Medulla oblongata (tissue), 1 donor: ENCODE data around the gene SMAD6.

Source experiments
- DNase-seq: peaks from one replicate; pipeline ENCODE4 v3.0.0-alpha.2; 2015; ENCODE audit errors: extremely low spot score

SMAD6 gene

DNA sequence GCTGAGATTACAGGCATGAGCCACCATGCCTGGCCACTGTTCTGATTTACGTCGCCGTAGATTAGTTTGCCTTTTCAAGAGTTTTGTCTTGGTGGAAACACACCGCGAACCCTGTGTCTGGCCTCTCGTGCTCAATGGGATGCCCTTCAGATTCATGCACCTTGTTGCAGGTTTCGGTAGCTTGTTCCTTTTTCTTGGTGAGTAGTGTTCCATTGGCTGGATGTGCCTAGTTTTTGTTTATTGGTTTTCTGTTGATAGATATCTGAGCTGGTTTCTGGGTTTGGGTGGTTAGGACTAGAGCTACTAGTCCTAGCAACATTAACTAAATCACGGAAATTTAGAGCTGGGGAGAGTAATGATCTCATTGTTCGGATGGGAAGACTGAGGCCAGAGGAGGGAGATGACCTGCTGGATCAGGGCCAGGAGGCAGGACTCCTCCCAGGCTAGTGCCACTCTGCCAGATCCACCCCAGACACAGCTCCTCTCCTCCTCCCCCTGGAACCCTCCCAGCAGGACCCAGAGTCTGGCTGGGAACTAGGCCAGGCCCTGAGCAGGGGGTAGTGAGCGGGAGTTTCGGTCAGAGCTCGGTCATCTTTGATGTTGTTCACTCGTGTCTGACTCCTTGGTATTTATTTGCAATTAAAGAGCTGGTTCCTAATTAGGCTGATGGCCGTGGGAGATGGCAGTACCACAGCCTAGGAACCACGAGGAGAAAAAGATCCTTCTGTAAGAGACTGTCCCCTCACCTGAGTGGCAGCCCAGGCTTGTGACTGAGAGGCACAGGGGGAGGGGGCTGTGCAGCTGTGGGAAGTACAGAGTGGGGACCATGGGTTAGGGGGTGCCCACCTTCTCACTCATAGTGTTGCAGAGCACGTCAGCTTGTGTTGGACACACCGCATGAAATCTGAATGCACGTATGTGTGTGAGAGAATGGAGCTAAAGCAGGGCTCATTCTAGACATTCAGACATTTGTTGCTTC lies 73.4 kb downstream of the SMAD6 start:
- DNase-seq, result no peak

DNA sequence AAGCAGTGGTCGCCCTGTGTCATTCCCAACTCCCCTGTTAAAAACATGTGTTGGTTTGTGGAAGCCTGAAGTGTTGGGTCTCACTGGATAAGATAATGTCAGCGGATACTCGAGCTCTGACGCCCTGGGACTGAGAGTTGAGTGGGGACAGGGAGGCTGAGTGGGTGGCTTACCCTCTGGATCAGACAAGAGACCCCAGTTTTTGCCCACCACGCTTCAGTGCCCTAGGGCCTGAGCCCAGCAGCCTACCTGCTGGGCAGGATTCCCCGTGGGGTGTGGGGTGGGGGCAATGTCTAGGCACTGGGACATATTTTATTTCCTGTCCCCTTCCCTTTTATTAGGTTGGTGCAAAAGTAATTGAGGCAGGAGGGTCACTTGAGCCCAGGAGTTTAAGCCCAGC lies 75.0 kb downstream of the SMAD6 start:
- DNase-seq, result no peak

DNA sequence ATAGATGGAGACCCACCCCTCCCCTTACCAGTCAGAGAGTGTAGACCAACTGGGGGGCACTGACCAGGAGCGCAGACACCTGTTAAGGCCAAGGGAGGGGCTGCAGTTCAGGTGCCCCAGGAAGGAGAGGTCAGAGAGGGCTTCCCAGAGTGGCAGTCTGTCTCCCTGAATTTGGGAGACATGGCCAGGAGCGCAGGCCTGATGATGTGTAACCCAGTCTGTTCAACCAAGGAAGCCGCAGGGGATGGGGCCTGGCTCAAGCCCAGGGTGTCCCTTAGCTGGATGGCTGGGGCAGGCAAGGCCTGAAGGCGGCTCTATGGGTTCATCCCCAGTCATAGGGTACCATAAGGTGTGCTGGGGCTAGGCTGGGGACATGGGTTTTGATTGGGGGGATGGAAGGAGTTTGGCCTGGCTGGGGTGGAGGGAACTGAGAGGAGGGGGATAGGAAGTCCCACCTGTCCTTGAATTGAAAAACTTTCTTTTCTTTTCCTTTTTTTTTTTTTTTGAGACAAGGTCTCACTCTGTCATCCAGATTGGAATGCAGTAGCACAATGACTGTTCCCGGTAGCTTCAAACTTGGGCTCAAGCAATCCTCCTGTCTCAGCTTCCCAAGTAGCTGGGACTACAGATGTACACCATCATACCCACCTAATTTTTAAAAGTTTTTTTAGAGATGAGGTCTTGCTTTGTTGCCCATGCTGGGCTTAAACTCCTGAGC lies 75.7 kb downstream of the SMAD6 start:
- DNase-seq, result no peak

DNA sequence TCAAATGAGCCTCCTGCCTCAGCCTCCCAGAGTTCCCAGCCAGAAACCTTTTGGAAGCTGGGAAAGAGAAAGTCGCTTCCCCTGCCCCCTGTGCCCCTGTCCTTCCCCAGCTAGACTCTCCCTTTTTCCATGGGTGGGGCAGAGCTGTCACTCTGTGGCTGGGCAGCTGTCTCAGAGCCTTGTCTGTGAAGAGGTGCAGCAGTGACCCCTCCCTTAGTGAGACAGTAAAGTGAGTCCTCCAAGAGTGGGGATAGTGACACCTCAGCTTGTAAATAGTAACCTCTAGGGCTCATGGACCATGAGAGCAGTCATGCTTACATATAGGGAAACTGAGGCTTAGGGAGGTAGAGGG lies 76.3 kb downstream of the SMAD6 start:
- no peak for DNase-seq

DNA sequence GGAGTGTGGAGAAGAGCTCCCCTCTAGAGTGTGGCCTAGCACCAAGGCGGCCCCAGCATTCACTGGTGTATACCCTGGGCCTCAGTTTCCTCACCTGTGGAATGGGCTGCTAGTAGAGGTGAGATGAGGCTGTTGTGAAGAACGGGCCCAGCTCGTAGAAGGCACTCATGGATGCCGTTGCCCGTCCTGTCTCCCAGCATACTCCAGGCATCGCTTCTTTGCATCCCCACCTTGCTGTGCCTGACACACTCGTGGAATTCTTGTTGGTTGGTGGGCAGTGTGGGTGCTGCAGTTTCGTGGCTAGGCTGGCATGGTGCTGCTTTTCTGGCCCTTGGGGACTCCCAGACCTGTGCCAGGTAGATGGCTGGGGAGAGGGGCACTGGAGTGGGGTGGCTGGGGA lies 76.7 kb downstream of the SMAD6 start:
- DNase-seq, result no peak

DNA sequence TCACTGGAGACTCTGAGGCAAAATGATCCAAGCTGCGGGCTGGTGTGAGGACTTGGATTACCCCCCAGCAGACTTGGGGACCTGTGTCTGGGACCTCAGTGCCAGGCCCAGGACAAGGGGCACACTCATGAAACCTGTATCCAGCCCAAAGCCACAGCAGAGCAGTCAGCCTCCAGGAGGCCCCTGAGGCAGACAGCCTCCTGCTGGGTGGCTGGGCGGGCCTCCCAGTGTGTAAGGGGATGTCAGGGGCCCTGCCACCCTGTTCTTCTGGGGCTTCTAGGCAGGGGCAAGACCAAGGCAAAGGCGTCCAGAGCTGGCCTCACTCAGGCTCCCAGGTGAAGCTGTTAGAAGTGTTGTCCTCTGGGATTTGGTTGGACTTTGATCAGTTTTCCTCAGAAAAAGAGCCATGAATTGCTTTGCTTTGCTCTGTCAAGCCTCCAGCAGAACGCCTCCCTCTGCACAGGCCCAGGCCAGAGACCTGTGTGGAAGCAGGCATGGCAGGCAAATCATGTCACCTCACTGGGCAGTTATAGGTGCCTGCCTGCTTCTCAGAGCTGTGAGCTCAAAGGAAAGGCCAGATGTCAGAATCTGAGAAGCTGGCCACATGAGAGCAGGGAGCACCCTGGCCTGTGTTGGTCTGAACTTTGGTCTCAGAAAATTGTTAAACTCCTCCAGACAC lies 77.4 kb downstream of the SMAD6 start:
- DNase-seq, result no peak

DNA sequence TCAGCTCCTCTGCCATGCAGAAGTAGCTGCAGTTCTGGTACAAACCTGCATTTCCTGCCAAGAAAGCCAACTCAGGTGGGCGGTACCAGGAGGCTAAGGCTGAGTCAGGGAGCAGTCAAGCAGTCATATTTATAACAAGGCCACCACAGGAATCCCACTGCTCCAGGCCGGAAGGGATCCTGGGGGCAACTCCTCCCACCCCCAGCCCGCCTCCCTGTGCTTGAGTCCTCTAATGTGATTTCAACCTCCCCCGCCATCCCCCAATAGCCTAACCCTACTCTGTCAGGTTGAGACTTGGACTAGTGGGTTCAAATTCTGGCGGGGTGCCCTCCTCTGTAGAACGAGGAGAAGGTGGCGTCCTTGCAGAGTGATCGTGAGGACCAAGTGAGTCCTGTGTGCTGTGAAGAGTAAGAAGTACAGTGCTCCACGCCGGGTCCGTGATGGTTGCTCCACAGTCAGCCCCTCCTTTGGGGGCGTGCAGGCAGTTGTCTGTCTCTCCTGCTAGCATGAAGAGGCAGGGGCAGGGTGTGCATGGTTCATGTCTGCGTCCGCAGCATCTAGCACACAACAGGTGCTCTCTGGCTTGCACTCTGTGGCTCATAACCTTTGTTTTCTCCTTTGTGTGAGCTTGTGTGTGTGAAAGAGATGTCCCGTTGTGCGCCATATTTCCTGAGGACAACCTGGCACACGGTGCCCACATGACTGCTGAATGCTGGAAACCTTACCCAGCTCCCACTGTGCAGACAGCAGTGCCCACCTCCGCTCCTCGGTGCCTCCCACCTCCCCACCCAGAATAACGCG lies 78.3 kb downstream of the SMAD6 start:
- no peak for DNase-seq

DNA sequence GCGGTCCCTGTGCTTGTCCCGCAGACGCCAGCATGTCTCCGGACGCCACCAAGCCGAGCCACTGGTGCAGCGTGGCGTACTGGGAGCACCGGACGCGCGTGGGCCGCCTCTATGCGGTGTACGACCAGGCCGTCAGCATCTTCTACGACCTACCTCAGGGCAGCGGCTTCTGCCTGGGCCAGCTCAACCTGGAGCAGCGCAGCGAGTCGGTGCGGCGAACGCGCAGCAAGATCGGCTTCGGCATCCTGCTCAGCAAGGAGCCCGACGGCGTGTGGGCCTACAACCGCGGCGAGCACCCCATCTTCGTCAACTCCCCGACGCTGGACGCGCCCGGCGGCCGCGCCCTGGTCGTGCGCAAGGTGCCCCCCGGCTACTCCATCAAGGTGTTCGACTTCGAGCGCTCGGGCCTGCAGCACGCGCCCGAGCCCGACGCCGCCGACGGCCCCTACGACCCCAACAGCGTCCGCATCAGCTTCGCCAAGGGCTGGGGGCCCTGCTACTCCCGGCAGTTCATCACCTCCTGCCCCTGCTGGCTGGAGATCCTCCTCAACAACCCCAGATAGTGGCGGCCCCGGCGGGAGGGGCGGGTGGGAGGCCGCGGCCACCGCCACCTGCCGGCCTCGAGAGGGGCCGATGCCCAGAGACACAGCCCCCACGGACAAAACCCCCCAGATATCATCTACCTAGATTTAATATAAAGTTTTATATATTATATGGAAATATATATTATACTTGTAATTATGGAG lies 79.1 kb downstream of the SMAD6 start:
- DNase-seq, result no peak

DNA sequence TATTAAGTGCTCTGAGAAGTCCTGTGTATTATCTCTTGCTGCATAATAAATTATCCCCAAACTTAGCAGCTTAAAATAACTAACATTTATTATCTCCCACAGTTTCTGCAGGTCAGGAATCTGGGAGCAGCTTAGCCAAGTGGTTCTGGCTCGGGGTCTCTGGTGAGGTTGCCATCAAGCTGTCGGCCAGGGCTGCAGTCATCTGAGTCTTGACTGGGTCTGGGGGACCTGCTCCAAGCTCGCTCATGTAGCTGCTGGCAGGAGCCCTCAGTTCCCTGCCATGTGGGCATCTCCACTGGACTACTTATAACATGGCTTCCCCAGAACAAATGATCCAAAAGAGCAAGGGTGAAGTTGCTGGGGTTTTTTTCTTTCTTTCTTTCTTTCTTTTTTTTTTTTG lies 80.7 kb downstream of the SMAD6 start:
- DNase-seq, result no peak

DNA sequence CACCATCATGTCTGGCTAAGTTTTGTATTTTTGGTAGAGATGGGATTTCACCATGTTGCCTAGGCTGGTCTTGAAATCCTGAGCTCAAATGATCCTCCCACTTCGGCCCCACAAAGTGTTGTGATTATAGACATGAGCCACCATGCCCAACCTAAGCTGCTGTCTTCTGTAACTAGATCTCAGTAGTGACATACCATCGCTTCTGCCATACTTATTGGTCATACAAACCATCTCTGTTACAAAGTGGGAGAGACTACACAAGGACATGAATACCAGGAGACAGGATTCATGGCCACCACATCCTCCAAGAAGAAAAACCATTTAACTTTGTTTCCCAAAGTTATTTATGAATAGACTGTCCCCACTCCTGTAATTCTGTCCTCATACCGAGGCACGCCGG lies 81.3 kb downstream of the SMAD6 start:
- DNase-seq, result no peak

DNA sequence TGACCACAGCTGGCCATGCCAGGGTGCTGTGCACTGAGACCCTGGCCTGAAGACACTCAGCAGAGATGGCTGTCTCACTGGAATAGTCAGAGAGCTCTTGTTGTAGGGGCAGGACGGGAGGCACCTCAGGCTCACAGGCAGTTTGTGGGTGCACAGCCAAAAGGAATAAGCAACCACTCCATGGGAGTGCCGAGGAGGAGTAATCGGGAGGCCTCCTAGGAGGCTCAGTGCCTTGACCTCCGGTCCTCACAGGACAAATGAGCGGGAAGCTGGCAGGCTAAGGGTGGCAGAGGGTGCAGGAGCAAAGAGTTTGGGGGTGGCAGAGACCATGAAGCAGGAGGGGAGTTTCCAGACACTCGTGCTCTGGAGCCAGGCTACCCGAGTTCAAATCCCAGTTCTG lies 81.7 kb downstream of the SMAD6 start:
- DNase-seq, result no peak

DNA sequence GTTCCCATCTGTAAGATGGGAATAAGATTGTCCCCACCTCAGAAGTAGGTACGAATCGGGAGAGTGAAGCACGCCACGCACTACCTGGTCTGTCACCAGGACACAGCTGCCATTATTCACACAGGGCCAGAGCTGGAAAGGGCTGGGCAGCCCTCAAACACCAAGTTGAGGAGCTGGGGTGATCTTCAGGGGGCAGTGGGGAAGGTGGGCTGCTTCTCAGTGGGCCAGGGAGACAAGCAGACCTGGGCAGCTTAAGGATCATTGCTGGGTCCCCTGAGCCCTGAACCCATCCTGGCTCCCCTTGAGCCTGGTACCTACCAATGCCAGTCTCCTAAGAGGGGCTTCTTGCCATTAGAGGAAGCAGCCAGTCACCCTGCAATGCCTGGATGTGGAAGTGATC lies 82.1 kb downstream of the SMAD6 start:
- DNase-seq, result no peak

DNA sequence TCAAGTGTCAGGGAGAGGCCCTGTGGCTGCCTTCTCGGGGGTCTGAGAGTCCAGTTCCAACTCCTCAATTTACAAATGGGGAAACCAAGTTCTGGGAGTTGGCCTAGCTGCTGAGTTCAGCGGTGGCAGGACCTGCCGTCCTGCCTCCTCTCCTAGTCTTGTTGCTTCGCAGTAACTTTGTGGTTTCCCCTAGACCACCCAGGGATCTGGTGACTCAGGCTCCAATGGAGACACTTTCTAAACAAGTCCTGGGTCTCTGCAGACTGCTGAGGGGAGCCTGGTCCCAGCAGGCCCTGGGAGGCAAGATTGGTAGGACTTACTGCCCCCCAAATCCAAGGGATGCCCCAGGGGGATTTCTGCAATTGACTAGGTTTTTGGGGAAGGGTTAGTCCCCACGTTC lies 83.6 kb downstream of the SMAD6 start:
- DNase-seq, result no peak

DNA sequence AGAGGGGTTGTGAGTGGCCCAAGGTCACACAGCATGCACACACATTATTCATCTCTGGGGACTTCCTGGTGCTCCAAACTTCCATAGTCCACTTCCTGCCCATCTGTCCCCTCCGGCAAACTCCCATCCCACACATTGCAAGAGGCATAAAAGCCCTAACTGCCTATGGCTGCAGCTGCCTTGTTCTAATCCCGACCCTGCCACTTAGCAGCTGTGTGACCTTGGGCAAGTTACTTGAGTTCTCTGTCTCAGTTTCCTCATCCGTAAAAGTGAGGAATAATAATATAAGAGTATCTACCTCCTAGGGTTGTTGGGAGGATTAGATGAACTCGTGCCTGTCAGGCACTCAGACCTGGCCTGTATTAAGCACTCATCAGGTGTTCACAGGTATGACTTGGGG lies 84.2 kb downstream of the SMAD6 start:
- no peak for DNase-seq

DNA sequence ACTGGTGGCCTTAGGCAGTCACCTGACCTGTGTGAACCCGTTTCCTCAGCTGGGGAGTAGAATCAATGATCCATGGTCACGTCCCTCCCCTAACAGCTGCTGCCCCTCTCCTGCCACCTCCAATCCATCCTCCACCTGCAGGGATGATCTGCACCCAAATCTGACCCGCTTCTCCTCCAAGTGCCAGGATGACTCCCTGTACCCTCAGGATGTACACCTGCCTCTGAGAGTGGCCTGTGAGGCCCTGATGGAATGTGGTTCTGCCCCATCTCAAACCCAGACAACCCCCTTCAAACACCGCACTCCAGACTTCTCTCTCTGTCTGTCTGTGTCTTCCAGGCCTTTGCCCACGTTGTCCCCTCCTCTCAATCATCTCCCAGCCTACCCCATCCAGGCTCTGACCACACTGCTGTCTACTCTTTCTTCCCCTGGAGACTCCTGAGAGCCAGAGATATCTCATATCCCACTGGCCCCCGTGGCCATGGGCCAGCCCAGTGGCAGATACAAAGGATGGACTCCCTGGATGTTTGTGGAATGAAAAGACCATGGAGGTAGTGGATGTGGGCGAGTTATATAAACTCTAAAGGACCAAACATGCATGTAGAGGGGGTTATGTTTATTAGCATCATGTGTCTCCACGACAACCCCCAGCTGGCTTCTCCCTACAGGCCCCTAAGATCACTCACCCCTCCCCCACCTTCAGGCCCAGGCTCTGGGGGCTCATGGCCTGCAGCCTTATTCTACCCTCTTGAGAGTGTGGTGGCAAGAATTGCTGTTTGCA lies 84.9 kb downstream of the SMAD6 start:
- DNase-seq, result no peak

DNA sequence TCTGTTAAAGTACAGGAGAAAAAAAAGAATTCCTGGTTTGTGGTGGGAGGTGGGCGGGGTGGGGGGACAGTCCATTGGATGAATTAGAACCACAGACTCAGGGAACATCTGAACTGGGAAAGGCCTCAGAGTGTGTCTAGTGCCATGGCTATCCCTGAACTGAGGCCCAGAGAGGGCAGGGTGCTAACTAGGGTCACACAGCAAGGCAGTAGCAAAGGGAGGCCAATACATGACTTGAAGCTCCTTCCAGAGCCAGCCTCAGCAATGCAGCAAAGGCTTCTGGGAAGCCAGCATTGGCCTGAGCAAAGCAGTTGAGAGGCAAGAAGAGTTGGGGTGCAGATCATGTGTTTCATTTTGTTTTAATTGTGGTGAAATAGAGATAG lies 85.4 kb downstream of the SMAD6 start:
- no peak for DNase-seq

DNA sequence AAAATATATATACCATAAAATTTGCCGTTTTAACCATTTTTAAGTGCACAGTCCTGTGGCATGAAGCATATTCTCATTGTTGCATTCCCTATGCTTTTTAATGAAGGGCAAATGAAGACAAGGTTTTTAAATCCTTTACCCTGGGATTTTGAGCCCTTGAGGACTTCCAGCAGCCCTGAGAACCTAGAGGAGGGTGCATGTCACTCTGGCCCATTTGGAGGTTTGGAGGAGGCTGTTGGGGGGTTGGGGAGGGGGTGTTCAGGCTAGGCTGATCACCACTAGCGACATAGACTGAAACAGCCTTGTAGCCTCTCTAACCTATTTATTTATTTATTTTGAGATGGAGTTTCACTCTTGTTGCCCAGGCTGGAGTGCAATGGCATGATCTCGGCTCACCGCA lies 86.0 kb downstream of the SMAD6 start:
- no peak for DNase-seq

DNA sequence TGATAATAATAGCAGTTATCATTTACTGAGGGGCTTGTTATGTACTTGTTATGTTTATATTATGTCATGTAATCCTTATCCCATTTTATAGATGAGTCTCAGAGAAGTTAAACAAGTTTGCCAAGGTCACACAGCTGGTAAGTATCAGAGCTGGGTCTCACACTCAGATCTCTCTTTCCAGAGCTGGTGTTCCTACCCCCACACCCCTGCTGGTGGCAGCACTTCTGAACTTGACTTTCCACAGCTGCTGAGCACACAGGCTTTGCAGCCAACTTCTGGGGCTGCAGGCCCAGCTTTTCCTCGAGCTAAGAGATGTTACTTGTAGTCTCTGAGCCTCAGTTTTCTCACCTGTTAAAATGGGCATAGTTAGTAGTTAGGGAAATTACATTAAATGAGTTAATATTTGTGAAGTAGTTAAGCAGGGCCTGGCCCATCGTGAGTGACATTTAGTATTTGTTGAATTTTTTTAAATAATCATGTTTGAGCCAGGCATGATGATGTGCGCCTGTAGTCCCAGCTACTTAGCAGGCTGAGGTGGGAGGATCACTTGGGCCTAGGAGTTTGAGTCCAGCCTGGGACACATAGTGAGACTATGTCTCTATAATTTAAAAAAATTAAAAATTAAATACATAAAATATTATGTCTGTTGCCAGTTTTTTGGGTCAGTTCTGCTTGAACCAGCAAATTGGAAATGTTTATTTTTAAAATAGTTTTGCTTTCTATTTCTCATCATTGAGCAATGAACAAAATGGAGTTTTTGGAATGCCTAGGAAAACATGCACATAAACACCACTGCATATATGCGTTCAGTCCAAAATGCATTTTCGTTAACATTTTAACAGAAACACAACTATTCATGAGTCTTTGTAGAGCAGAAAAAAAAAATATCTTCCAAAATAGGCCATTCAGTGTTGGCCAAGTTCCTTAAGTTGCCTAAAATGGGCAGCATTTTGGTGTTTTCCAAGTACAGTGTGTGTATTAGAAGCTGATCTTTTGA lies 87.3 kb downstream of the SMAD6 start:
- DNase-seq, result peak; percentile 9

DNA sequence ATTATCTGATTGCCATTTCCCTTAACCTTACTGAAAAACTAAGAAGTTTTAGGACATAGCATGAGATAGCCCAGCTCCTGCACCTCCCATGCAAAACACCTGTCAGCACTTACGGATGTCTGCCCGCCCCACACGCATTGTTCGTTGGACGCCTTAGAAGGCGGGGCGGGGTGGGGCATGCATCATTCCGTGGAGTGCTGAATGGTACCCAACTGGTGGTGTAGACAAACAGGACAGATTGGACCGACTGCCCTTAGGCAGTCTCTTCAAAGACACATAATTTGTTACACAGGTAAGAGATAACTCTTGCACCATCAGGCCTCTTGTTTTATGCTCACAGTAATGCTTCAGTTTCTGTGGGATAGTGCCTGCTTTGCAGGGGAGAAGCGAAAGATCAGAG lies 93.8 kb downstream of the SMAD6 start:
- no peak for DNase-seq
